GM18873 (cell line): ENCODE measurements around the gene PNPLA6.

Experiments
- ATAC-seq: cut with Tn5 transposase; IDR thresholded peaks from one replicate; pipeline ENCODE4 v1.9.1; 2021; ENCODE audit warnings: mild to moderate bottlenecking, moderate library complexity, moderate number of reproducible peaks; ENCODE audit not compliant: unreplicated experiment, low FRiP score

PNPLA6 gene

DNA sequence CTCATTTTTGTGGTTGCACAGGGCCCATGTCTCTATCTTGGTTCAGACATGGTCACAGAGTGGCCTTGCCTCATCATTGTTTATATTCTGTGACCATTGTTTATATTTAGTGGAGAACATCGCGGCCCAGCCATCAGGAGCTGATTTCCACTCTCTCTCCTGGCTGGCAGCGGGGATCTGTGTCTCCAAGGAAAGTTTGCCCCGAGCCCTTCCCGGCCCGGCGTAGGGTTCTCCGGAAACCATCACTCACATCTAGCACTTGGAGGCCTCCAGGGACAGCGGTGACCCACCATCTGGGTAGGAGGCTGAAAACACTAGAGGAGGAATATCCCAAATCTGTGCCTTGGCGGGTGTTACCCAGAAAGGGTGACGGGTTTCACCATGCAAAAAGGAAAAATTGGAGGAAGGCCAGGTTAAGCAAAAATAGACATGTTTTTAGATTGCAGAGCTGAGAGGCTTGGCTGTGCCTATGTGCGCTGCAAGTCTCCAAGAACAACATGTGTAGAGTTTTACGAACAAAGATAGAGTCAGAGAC, 20.3 kb upstream of the PNPLA6 start:
- no peak for ATAC-seq

- no peak for ATAC-seq
These were observed 19.8 kb upstream of the PNPLA6 start, which contains the start of gene ZNF358 for GRCh38 chr19:7515645-7516151. ZNF358 (plus strand) TSS chr19:7516103; CDS start chr19:7519243, 3,140 bp downstream.

DNA sequence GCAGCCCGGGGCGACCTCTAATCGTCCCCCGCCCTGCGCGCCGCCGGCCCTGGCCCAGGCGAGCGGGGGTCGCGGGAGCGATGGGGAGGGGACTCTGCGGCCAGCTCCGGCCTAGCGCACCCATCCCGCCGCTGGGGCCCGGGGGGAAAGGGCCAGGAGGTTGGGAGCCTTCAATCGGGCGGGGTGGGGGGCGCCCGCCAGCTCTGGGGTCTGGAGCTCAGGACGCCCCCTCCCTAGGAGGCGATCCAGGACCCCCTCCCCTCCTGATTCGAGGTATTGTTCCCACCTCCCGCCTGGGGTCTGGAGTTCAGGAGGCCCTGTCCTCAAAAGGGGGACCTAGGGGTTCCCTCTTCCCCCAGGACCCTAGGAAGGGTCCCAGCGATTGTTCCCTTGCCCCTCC, 19.2 kb upstream of the PNPLA6 start:
- no peak for ATAC-seq

DNA sequence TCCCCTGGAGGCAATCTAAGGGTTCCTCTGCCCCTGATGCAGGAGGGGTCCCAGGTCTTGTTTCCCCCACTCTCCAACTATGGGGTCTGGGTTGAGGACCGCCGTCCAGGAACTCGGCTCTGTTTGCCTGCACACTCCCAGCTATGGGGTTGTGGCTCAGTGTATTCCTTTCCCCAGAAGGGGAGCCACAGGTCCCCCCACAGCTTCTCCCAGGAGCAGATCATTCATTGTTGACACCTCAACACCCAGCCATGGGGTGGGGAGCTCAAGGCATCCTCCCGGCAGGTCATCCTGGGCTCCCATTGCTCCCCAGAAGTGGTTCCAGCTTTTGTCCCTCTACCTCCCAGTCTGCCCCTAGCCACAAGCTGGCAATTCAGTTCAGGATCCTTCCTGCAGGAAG, 18.6 kb upstream of the PNPLA6 start:
- no peak for ATAC-seq

DNA sequence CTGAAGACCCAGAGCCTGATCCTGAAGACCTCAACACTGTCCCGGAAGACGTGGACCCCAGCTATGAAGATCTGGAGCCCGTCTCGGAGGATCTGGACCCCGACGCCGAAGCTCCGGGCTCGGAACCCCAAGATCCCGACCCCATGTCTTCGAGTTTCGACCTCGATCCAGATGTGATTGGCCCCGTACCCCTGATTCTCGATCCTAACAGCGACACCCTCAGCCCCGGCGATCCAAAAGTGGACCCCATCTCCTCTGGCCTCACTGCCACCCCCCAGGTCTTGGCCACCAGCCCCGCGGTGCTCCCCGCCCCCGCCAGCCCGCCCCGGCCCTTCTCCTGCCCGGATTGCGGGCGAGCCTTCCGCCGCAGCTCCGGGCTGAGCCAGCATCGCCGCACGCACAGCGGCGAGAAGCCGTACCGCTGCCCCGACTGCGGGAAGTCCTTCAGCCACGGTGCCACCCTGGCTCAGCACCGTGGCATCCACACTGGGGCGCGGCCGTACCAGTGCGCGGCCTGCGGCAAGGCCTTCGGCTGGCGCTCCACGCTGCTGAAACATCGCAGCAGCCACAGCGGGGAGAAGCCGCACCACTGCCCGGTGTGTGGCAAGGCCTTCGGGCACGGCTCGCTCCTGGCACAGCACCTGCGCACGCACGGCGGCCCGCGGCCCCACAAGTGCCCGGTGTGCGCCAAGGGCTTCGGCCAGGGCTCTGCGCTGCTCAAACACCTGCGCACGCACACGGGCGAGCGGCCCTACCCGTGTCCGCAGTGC, 16.0 kb upstream of the PNPLA6 start:
- ATAC-seq = no peak

DNA sequence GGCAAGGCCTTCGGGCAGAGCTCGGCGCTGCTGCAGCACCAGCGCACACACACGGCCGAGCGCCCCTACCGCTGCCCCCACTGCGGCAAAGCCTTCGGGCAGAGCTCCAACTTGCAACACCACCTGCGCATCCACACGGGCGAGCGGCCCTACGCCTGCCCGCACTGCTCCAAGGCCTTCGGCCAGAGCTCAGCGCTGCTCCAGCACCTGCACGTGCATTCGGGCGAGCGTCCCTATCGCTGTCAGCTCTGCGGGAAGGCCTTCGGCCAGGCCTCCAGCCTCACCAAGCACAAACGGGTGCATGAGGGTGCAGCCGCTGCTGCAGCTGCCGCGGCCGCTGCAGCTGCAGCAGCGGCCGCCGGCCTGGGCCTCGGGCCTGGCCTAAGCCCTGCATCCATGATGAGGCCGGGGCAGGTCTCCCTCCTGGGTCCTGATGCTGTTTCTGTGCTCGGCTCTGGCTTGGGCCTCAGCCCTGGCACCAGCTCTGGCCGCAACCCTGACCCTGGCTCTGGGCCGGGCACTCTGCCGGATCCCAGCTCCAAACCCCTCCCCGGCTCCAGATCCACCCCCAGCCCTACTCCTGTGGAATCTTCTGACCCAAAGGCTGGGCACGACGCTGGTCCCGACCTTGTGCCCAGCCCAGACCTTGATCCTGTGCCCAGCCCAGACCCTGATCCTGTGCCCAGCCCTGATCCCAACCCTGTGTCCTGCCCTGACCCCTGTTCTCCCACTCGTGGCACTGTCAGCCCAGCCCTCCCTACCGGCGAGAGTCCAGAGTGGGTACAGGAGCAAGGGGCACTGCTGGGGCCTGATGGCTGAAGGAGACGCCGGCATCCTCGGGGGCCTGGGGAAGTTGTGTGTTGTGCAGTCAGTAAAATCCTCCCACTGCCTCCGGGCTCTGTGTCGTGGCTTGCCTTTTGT, 15.1 kb upstream of the PNPLA6 start:
- no peak for ATAC-seq

GRCh38 chr19:7521551-7522071, 13.9 kb upstream of the PNPLA6 start:
- ATAC-seq = no peak

GRCh38 chr19:7522072-7522922, 13.2 kb upstream of the PNPLA6 start, which contains the start of gene MCOLN1:
MCOLN1 (plus strand) TSS chr19:7522624; CDS start chr19:7522751, 127 bp downstream.
- peak; percentile 58 for ATAC-seq

DNA sequence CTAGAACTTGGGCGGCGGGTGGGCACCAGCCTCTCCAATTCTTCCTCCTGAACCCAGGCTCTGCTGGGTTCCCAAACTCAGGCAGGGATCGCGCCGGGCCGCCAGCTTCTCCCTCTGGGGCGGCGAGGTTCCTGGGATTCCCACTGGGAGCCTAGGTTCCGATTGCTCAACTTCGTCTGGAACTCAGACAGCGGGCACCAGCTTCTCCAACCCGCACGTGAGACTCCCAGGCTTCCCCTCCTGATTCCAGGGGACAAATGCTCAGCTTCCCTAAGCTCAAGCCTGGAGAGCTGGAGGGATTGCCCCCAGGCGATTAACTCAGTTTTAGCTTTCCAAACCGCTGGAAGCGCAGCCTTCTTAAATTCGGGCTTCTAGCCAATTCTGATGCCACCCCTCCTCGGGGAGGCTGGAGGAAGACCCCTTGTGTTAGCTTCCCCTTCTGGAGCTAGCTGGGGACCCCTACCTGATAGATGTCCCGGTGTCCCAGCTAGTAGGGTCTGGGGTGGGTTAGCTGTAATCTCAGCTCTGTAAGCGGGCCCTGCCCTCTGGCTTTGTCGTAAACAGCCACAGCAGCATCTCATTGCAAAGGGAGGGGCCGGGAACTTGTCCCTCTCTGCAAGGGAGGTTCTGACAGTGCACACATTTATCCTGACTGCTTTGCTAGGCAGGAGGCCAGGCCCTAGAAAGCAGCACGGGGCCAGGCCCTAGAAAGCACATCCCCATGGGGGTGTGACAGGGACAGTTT, 12.4 kb upstream of the PNPLA6 start:
- no peak for ATAC-seq

GRCh38 chr19:7524523-7524922, 11.0 kb upstream of the PNPLA6 start:
- ATAC-seq = no peak

DNA sequence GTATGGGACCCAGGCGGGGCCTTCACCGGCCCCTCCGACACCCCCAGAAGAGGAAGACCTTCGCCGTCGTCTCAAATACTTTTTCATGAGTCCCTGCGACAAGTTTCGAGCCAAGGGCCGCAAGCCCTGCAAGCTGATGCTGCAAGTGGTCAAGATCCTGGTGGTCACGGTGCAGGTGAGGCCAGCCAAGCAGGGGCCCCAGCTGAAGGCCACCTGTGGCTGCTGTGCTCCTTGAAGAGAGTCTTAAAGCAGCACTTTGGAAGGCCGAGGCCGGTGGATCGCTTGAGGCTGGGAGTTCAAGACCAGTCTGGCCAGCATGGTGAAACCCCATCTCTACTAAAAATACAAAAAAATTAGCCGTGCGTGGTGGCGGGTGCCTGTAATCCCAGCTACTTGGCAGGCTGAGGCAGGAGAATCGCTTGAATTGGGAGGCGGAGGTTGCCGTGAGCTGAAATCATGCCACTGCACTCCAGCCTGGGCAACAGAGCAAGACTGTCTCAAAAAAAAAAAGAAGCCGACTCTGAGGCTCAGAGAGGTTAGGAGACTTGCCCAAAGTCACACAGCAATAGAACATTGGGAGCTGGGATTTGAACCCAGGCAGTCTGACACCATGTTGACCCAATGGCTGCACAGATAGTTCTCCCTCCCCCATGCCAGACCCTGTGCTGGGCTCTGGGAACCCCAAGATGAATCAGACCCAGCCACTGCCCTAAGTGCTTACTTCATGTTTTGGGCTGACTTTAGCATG, 10.4 kb upstream of the PNPLA6 start:
- no peak for ATAC-seq

- no peak for ATAC-seq
These were observed 9.2 kb upstream of the PNPLA6 start for GRCh38 chr19:7526059-7526929.

- ATAC-seq = no peak
These were observed 7.9 kb upstream of the PNPLA6 start for GRCh38 chr19:7527516-7528191.

GRCh38 chr19:7528192-7528519, 7.4 kb upstream of the PNPLA6 start:
- ATAC-seq = no peak

GRCh38 chr19:7528522-7529245, 6.8 kb upstream of the PNPLA6 start:
- ATAC-seq = no peak

DNA sequence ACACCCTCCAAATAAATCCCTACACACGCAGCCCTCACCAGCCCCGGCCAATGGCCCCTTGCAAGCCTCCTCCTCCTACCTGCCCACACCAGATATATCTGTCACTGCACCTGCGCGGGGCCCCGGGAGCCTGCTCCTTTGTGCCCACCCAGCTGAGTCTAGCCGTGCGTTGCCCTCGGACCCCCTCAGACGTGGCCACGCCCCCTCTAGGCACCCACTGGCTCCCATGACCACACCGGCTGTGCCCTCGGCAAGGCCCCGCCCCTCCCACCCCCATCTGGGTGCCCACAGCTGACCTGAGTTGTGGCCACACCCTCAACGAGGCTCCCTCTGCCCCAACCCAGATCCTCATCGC, 6.3 kb upstream of the PNPLA6 start:
- ATAC-seq = no peak
